ENCODE measurements around the gene L3MBTL4. TPM values are rescaled to one million over a fixed set of nuclear protein-coding genes. Genes with fewer than 3 reads are reported as not detected.

The L3MBTL4 gene
- total and polyA plus RNA-seq, 9 of the 15 experiments (the other 6 are each of a cell fraction or from before 2014, with no cell fraction given), result not detected

DNA sequence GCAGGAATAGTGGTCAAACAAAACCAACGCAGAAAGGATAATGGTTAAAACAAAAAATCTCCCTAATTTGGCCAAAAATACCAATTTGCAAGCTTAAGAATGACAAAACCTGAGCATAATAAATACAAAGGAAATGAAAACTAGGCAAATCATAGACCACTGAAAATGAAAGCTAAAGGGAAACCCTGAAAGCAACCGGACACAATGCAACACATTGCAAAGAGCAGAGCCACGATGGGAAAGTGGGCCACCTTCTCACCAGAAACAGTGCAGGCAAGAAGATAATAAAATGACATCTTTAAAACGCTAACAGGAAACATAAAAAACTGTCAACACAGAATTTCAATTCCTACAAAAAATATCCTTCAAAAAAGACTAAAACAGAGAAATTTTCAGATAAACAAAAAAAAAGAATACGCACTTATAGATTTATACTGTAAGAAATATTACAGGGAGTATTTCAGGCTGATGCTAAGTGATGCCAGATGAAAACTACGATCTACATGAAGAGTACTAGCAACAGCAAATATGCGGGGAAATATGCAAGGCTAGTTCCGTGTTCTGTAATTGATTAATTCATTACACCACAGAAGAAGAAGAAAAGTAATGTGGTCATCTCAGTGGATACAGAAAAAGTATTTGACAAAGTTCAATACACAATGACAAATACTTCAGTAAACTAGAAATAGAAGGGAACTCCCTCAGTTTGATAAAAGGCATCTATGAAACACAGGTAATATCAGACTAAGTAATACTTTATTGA lies 239.5 kb downstream of the L3MBTL4 start:
- in situ Hi-C loops (cut with MboI), result no loop called here
- ATAC-seq, result no peak
- no peak for TF ChIP-seq TEAD4 (IDR thresholded peaks at IDR 0.05; ENCODE audit: low read length)
- no peak for TF ChIP-seq TEAD4 (CRISPR knock-in tag; IDR thresholded peaks at IDR 0.05; ENCODE audit: borderline replicate concordance)
- TF ChIP-seq ARID1B (IDR thresholded peaks at IDR 0.05), result no peak
- TF ChIP-seq ELF1 (tag; IDR thresholded peaks at IDR 0.05), result no peak
- no peak for FAIRE-seq
- no peak overlapping the region for H3K4me3 ChIP-seq
- no peaks in the 10 kb centered on the region for H3K36me3 ChIP-seq (ENCODE audit: control insufficient read depth, insufficient read depth, low read length)
- no peak for DNase-seq (ENCODE audit: extremely low read depth in 1 of 4, low spot score in 3 of 4)
- no peaks in the 10 kb centered on the region for H3K9me1 ChIP-seq (ENCODE audit: control insufficient read depth, insufficient read depth, low read length)
- CTCF ChIA-PET (ENCODE audit: low intra/inter-chr PET ratio), result no interaction called here
- no peaks in the 10 kb centered on the region for H4K20me1 ChIP-seq (replicated peaks; ENCODE audit: control insufficient read depth, insufficient read depth, low read length)
- BruUV-seq (replicated peaks), result no TSS peak
- under 1% methylated on average over 8 of the region's 8 CpGs for WGBS (ENCODE audit: insufficient coverage, low coverage, missing lambda C conversion rate)
- POLR2A ChIA-PET, result no interaction called here
- no peaks in the 10 kb centered on the region for H3K4me1 ChIP-seq (replicated peaks in 1 of 2; ENCODE audit: control insufficient read depth in 2 of 2, insufficient read depth in 2 of 2, low read length in 2 of 2)
- no peaks in the 10 kb centered on the region for H3K9me3 ChIP-seq (replicated peaks; ENCODE audit: control insufficient read depth, insufficient read depth, low read depth, low read length)
- no peak overlapping the region for H3K9ac ChIP-seq (ENCODE audit: insufficient read depth in 1 of 2, low read depth in 2 of 2, low read length in 2 of 2)
- H3K4me2 ChIP-seq (ENCODE audit: insufficient read depth, low read length), result no peak overlapping the region
- H2AFZ ChIP-seq (ENCODE audit: low read depth, low read length), result no peak overlapping the region
- intact Hi-C loops (cut with micrococcal nuclease), result no loop called here
- H3K79me2 ChIP-seq (ENCODE audit: control insufficient read depth, insufficient read depth, low read length), result no peaks in the 10 kb centered on the region
- H3K27ac ChIP-seq (ENCODE audit: extremely low read depth, low read depth, low read length), result no peak overlapping the region
- no peaks in the 10 kb centered on the region for H3K27me3 ChIP-seq (ENCODE audit: control insufficient read depth in 2 of 2, insufficient read depth in 2 of 2, low read length in 2 of 2)

DNA sequence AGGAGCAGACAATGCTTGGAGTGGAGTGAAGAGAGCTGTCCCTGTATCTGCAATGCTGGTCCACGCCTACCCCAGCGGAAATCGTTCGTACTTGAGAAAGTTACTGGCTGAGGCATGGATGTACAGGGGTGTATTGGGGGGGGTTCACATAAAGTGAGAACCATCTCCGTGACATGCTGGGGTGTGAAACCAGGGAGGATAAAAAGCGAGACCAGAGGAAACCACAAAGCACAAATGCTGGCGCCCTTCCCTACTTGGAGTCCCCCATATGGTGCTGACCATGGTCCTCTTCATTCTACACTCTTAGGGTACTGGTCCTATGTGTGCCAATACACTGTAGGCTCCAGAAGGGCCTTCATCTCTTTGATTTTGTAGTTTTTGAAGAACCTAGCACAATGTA lies 244.1 kb downstream of the L3MBTL4 start:
- Histone ChIP-seq H3K79me2 (ENCODE audit: control insufficient read depth, insufficient read depth, low read length) (no peaks in the 10 kb centered on the region), H3K9me3 (replicated peaks; ENCODE audit: control insufficient read depth, insufficient read depth, low read depth, low read length) (no peaks in the 10 kb centered on the region), H3K27me3 (ENCODE audit: control insufficient read depth in 2 of 2, insufficient read depth in 2 of 2, low read length in 2 of 2) (no peaks in the 10 kb centered on the region), H3K27ac (ENCODE audit: extremely low read depth, low read depth, low read length) (no peak overlapping the region), H3K4me3 (no peak overlapping the region), H4K20me1 (replicated peaks; ENCODE audit: control insufficient read depth, insufficient read depth, low read length) (no peaks in the 10 kb centered on the region), H3K9me1 (ENCODE audit: control insufficient read depth, insufficient read depth, low read length) (no peaks in the 10 kb centered on the region), H3K36me3 (ENCODE audit: control insufficient read depth, insufficient read depth, low read length) (no peaks in the 10 kb centered on the region), H3K9ac (ENCODE audit: insufficient read depth in 1 of 2, low read depth in 2 of 2, low read length in 2 of 2) (no peak overlapping the region), H3K4me1 (replicated peaks in 1 of 2; ENCODE audit: control insufficient read depth in 2 of 2, insufficient read depth in 2 of 2, low read length in 2 of 2) (no peaks in the 10 kb centered on the region), H2AFZ (ENCODE audit: low read depth, low read length) (no peak overlapping the region), H3K4me2 (ENCODE audit: insufficient read depth, low read length) (no peak overlapping the region)
- in situ Hi-C loops (cut with MboI) (no loop called here), intact Hi-C loops (cut with micrococcal nuclease) (no loop called here)
- ChIA-PET CTCF (ENCODE audit: low intra/inter-chr PET ratio) (no interaction called here), POLR2A (no interaction called here)
- DNase-seq (ENCODE audit: extremely low read depth in 1 of 4, low spot score in 3 of 4), result no peak
- no peak for FAIRE-seq
- WGBS (ENCODE audit: insufficient coverage, low coverage, missing lambda C conversion rate), result 0% methylated on average over 7 of the region's 7 CpGs
- no TSS peak for BruUV-seq (replicated peaks)
- ATAC-seq, result no peak
- no peak for TF ChIP-seq GABPB1 (CRISPR knock-in tag; IDR thresholded peaks at IDR 0.05)

Measured in K562 (cell line).